GM10266 (cell line): Measurements from ENCODE around the gene PRTFDC1.

Experiments used
- DNase-seq: peaks from one replicate; pipeline ENCODE4 v3.0.0; 2012; ENCODE audit errors: extremely low spot score
- CTCF ChIP-seq: IDR thresholded peaks from 2 replicates; pipeline ENCODE4 v1.5.1; 2012; ENCODE audit warnings: mild to moderate bottlenecking, low read depth; ENCODE audit not compliant: control insufficient read depth, insufficient read depth; ENCODE audit errors: missing control alignments

The PRTFDC1 gene

GRCh38 chr10:24902400-24902728, 50.0 kb downstream of the PRTFDC1 start:
- DNase-seq: no peak
- TF ChIP-seq CTCF: no peak

GRCh38 chr10:24901686-24902399, 50.6 kb downstream of the PRTFDC1 start:
- DNase-seq: no peak
- TF ChIP-seq CTCF: no peak

- TF ChIP-seq CTCF: no peak
- DNase-seq: peak; percentile 51
Observed at GRCh38 chr10:24900888-24901685, 51.3 kb downstream of the PRTFDC1 start.

- no peak for DNase-seq
- no peak for TF ChIP-seq CTCF
Observed at GRCh38 chr10:24899571-24899970, 52.8 kb downstream of the PRTFDC1 start.

GRCh38 chr10:24898501-24898900, 53.9 kb downstream of the PRTFDC1 start:
- DNase-seq: no peak
- TF ChIP-seq CTCF: no peak

- no peak for TF ChIP-seq CTCF
- no peak for DNase-seq
Observed at GRCh38 chr10:24897326-24897926, 55.0 kb downstream of the PRTFDC1 start.

GRCh38 chr10:24894728-24895127, 57.7 kb downstream of the PRTFDC1 start:
- no peak for DNase-seq
- TF ChIP-seq CTCF: no peak
